SK-N-SH treated with all-trans-retinoic acid at 6 μM for 48 hours (cell line): ENCODE measurements around the gene DLX5.
A peak's percentile ranks its signal among the peaks of the same experiment; 100 is the strongest.

Experiments used
- ATAC-seq: fragments of 200-7000 bp; cut with Tn5 transposase; 3 replicates; pipeline ENCODE4 v1.9.1; 2020; ENCODE audit warnings: mild to moderate bottlenecking, moderate library complexity
- ARNTL ChIP-seq: fragments of 450-650 bp; formaldehyde crosslinking; IDR thresholded peaks from 2 replicates; pipeline ENCODE4 v1.5.0; 2020; ENCODE audit warnings: low read depth, mild to moderate bottlenecking, moderate library complexity, borderline replicate concordance
- BACH2 ChIP-seq: fragments of 250-450 bp; sonication (Bioruptor Pico); IDR thresholded peaks from 2 replicates; pipeline ENCODE4 v1.9.0; 2021; ENCODE audit warnings: mild to moderate bottlenecking, borderline replicate concordance
- CSDC2 ChIP-seq: fragments of 250-450 bp; sonication (Bioruptor Pico); IDR thresholded peaks from 2 replicates; pipeline ENCODE4 v1.5.0; 2020; ENCODE audit warnings: mild to moderate bottlenecking, moderate library complexity
- CSRNP3 ChIP-seq: fragments of 250-450 bp; sonication (Bioruptor Pico); IDR thresholded peaks from 2 replicates; pipeline ENCODE4 v1.5.1; 2021; ENCODE audit warnings: mild to moderate bottlenecking, moderate library complexity
- ESRRG ChIP-seq: fragments of 250-450 bp; sonication (Bioruptor Pico); IDR thresholded peaks from 2 replicates; pipeline ENCODE4 v1.6.1; 2021; ENCODE audit warnings: mild to moderate bottlenecking
- GLIS3 ChIP-seq: fragments of 250-450 bp; sonication (Bioruptor Pico); IDR thresholded peaks from 2 replicates; pipeline ENCODE4 v1.5.0; 2020; ENCODE audit warnings: mild to moderate bottlenecking, moderate library complexity
- ISL1 ChIP-seq: fragments of 250-450 bp; sonication (Bioruptor Pico); IDR thresholded peaks from 2 replicates; pipeline ENCODE4 v2.1.2; 2022; ENCODE audit warnings: mild to moderate bottlenecking, moderate library complexity
- OSR1 ChIP-seq: fragments of 250-450 bp; sonication (Bioruptor Pico); IDR thresholded peaks from 2 replicates; pipeline ENCODE4 v1.8.0; 2022; ENCODE audit warnings: moderate library complexity, mild to moderate bottlenecking, inconsistent platforms
- PATZ1 ChIP-seq: fragments of 250-450 bp; sonication (Bioruptor Pico); IDR thresholded peaks from 2 replicates; pipeline ENCODE4 v1.8.0; 2020; ENCODE audit warnings: mild to moderate bottlenecking, moderate library complexity, borderline replicate concordance
- POU6F1 ChIP-seq: fragments of 250-450 bp; sonication (Bioruptor Pico); IDR thresholded peaks from 2 replicates; pipeline ENCODE4 v1.8.0; 2021; ENCODE audit warnings: low read depth, mild to moderate bottlenecking, moderate library complexity, borderline replicate concordance
- PPARA ChIP-seq: fragments of 250-450 bp; sonication (Bioruptor Pico); IDR thresholded peaks from 2 replicates; pipeline ENCODE4 v1.5.0; 2020; ENCODE audit warnings: mild to moderate bottlenecking, borderline replicate concordance
- RARB ChIP-seq: fragments of 250-450 bp; sonication (Bioruptor Pico); IDR thresholded peaks from 2 replicates; pipeline ENCODE4 v1.8.0; 2021; ENCODE audit warnings: mild to moderate bottlenecking, moderate library complexity
- SNAI2 ChIP-seq: fragments of 250-450 bp; sonication (Bioruptor Pico); IDR thresholded peaks from 2 replicates; pipeline ENCODE4 v1.5.0; 2020; ENCODE audit warnings: mild to moderate bottlenecking, moderate library complexity
- TCF4 ChIP-seq: fragments of 250-450 bp; sonication (Bioruptor Pico); IDR thresholded peaks from 2 replicates; pipeline ENCODE4 v1.8.0; 2021; ENCODE audit warnings: mild to moderate bottlenecking, moderate library complexity, borderline replicate concordance
- TOX ChIP-seq: fragments of 250-450 bp; sonication (Bioruptor Pico); IDR thresholded peaks from 2 replicates; pipeline ENCODE4 v1.8.0; 2021; ENCODE audit warnings: mild to moderate bottlenecking, moderate library complexity, borderline replicate concordance
- TSHZ2 ChIP-seq: fragments of 250-450 bp; sonication (Bioruptor Pico); IDR thresholded peaks from 2 replicates; pipeline ENCODE4 v1.5.0; 2020; ENCODE audit warnings: mild to moderate bottlenecking, moderate library complexity
- ZC3H10 ChIP-seq: fragments of 250-450 bp; sonication (Bioruptor Pico); IDR thresholded peaks from 2 replicates; pipeline ENCODE4 v1.5.1; 2021; ENCODE audit warnings: mild to moderate bottlenecking, moderate library complexity
- ZFP3 ChIP-seq: fragments of 250-450 bp; sonication (Bioruptor Pico); IDR thresholded peaks from 2 replicates; pipeline ENCODE4 v1.5.0; 2020; ENCODE audit warnings: mild to moderate bottlenecking, moderate library complexity
- ZFP30 ChIP-seq: fragments of 450-650 bp; formaldehyde crosslinking; IDR thresholded peaks from 2 replicates; pipeline ENCODE4 v1.5.0; 2022; ENCODE audit warnings: mild to moderate bottlenecking, moderate library complexity
- ZNF565 ChIP-seq: fragments of 450-650 bp; formaldehyde crosslinking; conservative IDR thresholded peaks from 2 replicates; pipeline ENCODE4 v1.5.0; 2020; ENCODE audit warnings: low read depth, mild to moderate bottlenecking, moderate library complexity
- ZNF70 ChIP-seq: fragments of 450-650 bp; formaldehyde crosslinking; IDR thresholded peaks from 2 replicates; pipeline ENCODE4 v1.5.0; 2020; ENCODE audit warnings: mild to moderate bottlenecking, moderate library complexity
- ZNF8 ChIP-seq: fragments of 450-650 bp; formaldehyde crosslinking; IDR thresholded peaks from 2 replicates; pipeline ENCODE4 v1.5.0; 2020; ENCODE audit warnings: mild to moderate bottlenecking, moderate library complexity
- TF ChIP-seq, protein P1 (sequence below): fragments of 250-450 bp; sonication (Bioruptor Pico); IDR thresholded peaks from 2 replicates; pipeline ENCODE4 v1.5.1; 2020; ENCODE audit warnings: low read depth, mild to moderate bottlenecking, moderate library complexity

Gene DLX5

GRCh38 chr7:97008275-97008917 is 16.2 kb downstream of the DLX5 start:
- no peak for ATAC-seq
- TF ChIP-seq ISL1 (no peak), TOX (no peak), ZNF70 (CRISPR knock-in tag) (no peak), GLIS3 (CRISPR knock-in tag) (no peak), PPARA (CRISPR knock-in tag) (no peak), PATZ1 (CRISPR knock-in tag) (no peak), ZNF565 (CRISPR knock-in tag) (no peak), BACH2 (CRISPR knock-in tag) (no peak), RARB (no peak)
- TF ChIP-seq, protein P1, sequence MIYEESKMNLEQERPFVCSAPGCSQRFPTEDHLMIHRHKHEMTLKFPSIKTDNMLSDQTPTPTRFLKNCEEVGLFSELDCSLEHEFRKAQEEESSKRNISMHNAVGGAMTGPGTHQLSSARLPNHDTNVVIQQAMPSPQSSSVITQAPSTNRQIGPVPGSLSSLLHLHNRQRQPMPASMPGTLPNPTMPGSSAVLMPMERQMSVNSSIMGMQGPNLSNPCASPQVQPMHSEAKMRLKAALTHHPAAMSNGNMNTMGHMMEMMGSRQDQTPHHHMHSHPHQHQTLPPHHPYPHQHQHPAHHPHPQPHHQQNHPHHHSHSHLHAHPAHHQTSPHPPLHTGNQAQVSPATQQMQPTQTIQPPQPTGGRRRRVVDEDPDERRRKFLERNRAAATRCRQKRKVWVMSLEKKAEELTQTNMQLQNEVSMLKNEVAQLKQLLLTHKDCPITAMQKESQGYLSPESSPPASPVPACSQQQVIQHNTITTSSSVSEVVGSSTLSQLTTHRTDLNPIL (CRISPR knock-in tag) = no peak

DNA sequence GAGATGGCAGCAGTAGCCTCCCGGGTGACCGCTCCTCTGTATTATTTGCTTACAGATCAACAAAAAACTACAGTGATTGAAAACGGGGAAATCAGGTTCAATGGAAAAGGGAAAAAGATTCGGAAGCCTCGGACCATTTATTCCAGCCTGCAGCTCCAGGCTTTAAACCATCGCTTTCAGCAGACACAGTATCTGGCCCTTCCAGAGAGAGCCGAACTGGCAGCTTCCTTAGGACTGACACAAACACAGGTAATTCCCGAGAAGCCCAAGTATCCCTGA is 17.1 kb downstream of the DLX5 start:
- TF ChIP-seq ZC3H10 = no peak
- TF ChIP-seq TCF4 (CRISPR knock-in tag) = no peak
- TF ChIP-seq CSDC2 (CRISPR knock-in tag) = no peak
- TF ChIP-seq ESRRG = no peak
- TF ChIP-seq ZFP30 (CRISPR knock-in tag) = no peak
- no peak for TF ChIP-seq CSRNP3 (CRISPR knock-in tag)
- no peak for TF ChIP-seq GLIS3 (CRISPR knock-in tag)
- no peak for TF ChIP-seq POU6F1 (CRISPR knock-in tag)
- TF ChIP-seq BACH2 (CRISPR knock-in tag) = no peak
- no peak for TF ChIP-seq ARNTL (CRISPR knock-in tag)
- TF ChIP-seq ZNF70 (CRISPR knock-in tag) = no peak
- TF ChIP-seq PPARA (CRISPR knock-in tag) = no peak
- no peak for TF ChIP-seq SNAI2
- TF ChIP-seq RARB = no peak
- no peak for TF ChIP-seq TOX
- no peak for TF ChIP-seq ZFP3 (CRISPR knock-in tag)
- no peak for TF ChIP-seq OSR1 (CRISPR knock-in tag)
- TF ChIP-seq, protein P1 (CRISPR knock-in tag) = no peak
- TF ChIP-seq, all 23 proteins: peak for 0
- no peak for ATAC-seq

- ATAC-seq = no peak
- TF ChIP-seq TSHZ2 = 0 out of 2 replicates have a peak, but pooled peaks have one; percentile 11
- no peak for TF ChIP-seq ISL1
- 0 out of 2 replicates have a peak, but pooled peaks have one; percentile 16 for TF ChIP-seq ZNF70 (CRISPR knock-in tag)
- TF ChIP-seq PATZ1 (CRISPR knock-in tag) = no peak
- TF ChIP-seq ZNF8 = no peak
- 0 out of 2 replicates have a peak, but pooled peaks have one; percentile 12 for TF ChIP-seq ZFP3 (CRISPR knock-in tag)
- no peak for TF ChIP-seq CSDC2 (CRISPR knock-in tag)
- no peak for TF ChIP-seq ARNTL (CRISPR knock-in tag)
Measured at GRCh38 chr7:97006816-97007582, 17.6 kb downstream of the DLX5 start.
